IMR-90 (cell line): ENCODE results near the gene BMP3. TPM values are rescaled to one million over a fixed set of nuclear protein-coding genes. Genes with fewer than 3 reads are reported as not detected.

Source experiments
- ATAC-seq: fragments of 200-7000 bp; cut with Tn5 transposase; 2 replicates; pipeline ENCODE4 v1.9.1; 2020; ENCODE audit warnings: low read depth, mild to moderate bottlenecking, moderate library complexity
- BruUV-seq: library from RNA; stranded (reverse); fragments of 400-500 nt; replicated peaks from 2 replicates; lab custom pipeline; 2021; lab: Mats Ljungman, UMichigan
- CTCF ChIA-PET: fragments of 300-600 bp; formaldehyde crosslinking; extraction: SDS; loops from one replicate; lab custom pipeline; 2021; ENCODE audit warnings: antibody characterized with exemption; lab: Yijun Ruan, JAX
- POLR2A ChIA-PET: fragments of 300-600 bp; sonication (Branson Sonifier 250); formaldehyde crosslinking; loops from one replicate; lab custom pipeline; 2022; ENCODE audit warnings: antibody characterized with exemption; ENCODE audit not compliant: unreplicated experiment; lab: Charles Lee
- DNase-seq: peaks from one replicate; pipeline ENCODE4 v3.0.0; 2013
- H2AFZ ChIP-seq: replicated peaks from 2 replicates; pipeline ENCODE3; 2013; ENCODE audit warnings: low read length, mild to moderate bottlenecking; ENCODE audit not compliant: poor library complexity
- H2AK5ac ChIP-seq: 2 replicates; pipeline ENCODE4 v1.6.1; 2013; ENCODE audit warnings: low read depth, low read length, inconsistent platforms
- H2AK9ac ChIP-seq: replicated peaks from 2 replicates; pipeline ENCODE3; 2013; ENCODE audit warnings: mild to moderate bottlenecking, low read depth, low read length, moderate library complexity; ENCODE audit not compliant: poor library complexity
- H2BK120ac ChIP-seq: 2 replicates; pipeline ENCODE4 v1.6.1; 2013; ENCODE audit warnings: low read depth, low read length, inconsistent platforms
- H2BK15ac ChIP-seq: 3 replicates; pipeline ENCODE4 v1.6.1; 2013; ENCODE audit warnings: low read depth, low read length, inconsistent platforms
- H2BK20ac ChIP-seq: 2 replicates; pipeline ENCODE4 v1.6.1; 2013; ENCODE audit warnings: low read depth, mild to moderate bottlenecking, inconsistent platforms, low read length, moderate library complexity
- H2BK5ac ChIP-seq: 2 replicates; pipeline ENCODE4 v1.6.1; 2013; ENCODE audit warnings: mild to moderate bottlenecking, low read depth, low read length, inconsistent platforms; ENCODE audit not compliant: poor library complexity, severe bottlenecking
- H3K14ac ChIP-seq: replicated peaks from 2 replicates; pipeline ENCODE4 v1.6.1; 2013; ENCODE audit warnings: low read depth, low read length, inconsistent platforms
- H3K18ac ChIP-seq: 2 replicates; pipeline ENCODE4 v1.6.1; 2013; ENCODE audit warnings: low read depth, low read length, control low read depth
- H3K23ac ChIP-seq: 2 replicates; pipeline ENCODE4 v1.6.1; 2013; ENCODE audit warnings: low read depth, low read length, inconsistent platforms
- H3K27ac ChIP-seq: 2 replicates; pipeline ENCODE4 v1.5.1; 2013; ENCODE audit warnings: mild to moderate bottlenecking, control low read depth, low read length; ENCODE audit not compliant: insufficient read depth
- H3K27me3 ChIP-seq: 2 replicates; pipeline ENCODE4 v1.6.1; 2013; ENCODE audit warnings: low read length; ENCODE audit not compliant: control insufficient read depth, insufficient read depth
- H3K36me3 ChIP-seq: 2 replicates; pipeline ENCODE4 v1.6.1; 2013; ENCODE audit warnings: low read length, mixed read lengths; ENCODE audit not compliant: control insufficient read depth, insufficient read depth
- H3K4ac ChIP-seq: 2 replicates; pipeline ENCODE4 v1.6.1; 2013; ENCODE audit warnings: low read depth, low read length, inconsistent platforms
- H3K4me1 ChIP-seq: 2 replicates; pipeline ENCODE4 v1.6.1; 2013; ENCODE audit warnings: low read length, mixed read lengths; ENCODE audit not compliant: control insufficient read depth, insufficient read depth
- H3K4me2 ChIP-seq: 2 replicates; pipeline ENCODE4 v1.6.1; 2013; ENCODE audit warnings: low read depth, mild to moderate bottlenecking, control low read depth, low read length, moderate library complexity
- H3K4me3 ChIP-seq: 2 replicates; pipeline ENCODE4 v1.5.1; 2013; ENCODE audit warnings: low read depth, mild to moderate bottlenecking, control low read depth, low read length, moderate library complexity; ENCODE audit not compliant: insufficient read depth
- H3K56ac ChIP-seq: 2 replicates; pipeline ENCODE4 v1.6.1; 2013; ENCODE audit warnings: low read length, inconsistent platforms; ENCODE audit not compliant: insufficient read depth; ENCODE audit errors: extremely low read depth
- H3K79me1 ChIP-seq, 2 experiments: 2 replicates each; pipeline ENCODE4 v1.6.1; 2013; ENCODE audit warnings: low read length in 2 of 2, inconsistent platforms in 1 of 2, low read depth in 1 of 2
- H3K9ac ChIP-seq: 2 replicates; pipeline ENCODE4 v1.6.1; 2013; ENCODE audit warnings: low read depth, low read length, control low read depth
- H3K9me1 ChIP-seq: 2 replicates; pipeline ENCODE4 v1.6.1; 2013; ENCODE audit warnings: low read length, inconsistent platforms; ENCODE audit not compliant: insufficient read depth
- H3K9me3 ChIP-seq: 2 replicates; pipeline ENCODE4 v1.6.1; 2013; ENCODE audit warnings: low read length; ENCODE audit not compliant: control insufficient read depth, insufficient read depth
- H4K20me1 ChIP-seq: 2 replicates; pipeline ENCODE4 v1.6.1; 2013; ENCODE audit warnings: low read length, inconsistent platforms; ENCODE audit not compliant: insufficient read depth
- H4K5ac ChIP-seq: 2 replicates; pipeline ENCODE4 v1.6.1; 2013; ENCODE audit warnings: mild to moderate bottlenecking, low read depth, low read length, control low read depth
- H4K8ac ChIP-seq, 2 experiments: 2 replicates each; pipeline ENCODE4 v1.6.1; 2013; ENCODE audit warnings: low read depth in 2 of 2, low read length in 2 of 2, control low read depth in 1 of 2, inconsistent platforms in 1 of 2
- H4K91ac ChIP-seq: 2 replicates; pipeline ENCODE4 v1.6.1; 2013; ENCODE audit warnings: low read depth, low read length, inconsistent platforms; ENCODE audit not compliant: insufficient read depth
- BHLHE40 ChIP-seq: fragments of 150-350 bp; IDR thresholded peaks from 2 replicates; pipeline ENCODE4 v1.6.1; 2016; ENCODE audit warnings: mild to moderate bottlenecking, low read depth, low read length
- CEBPB ChIP-seq: IDR thresholded peaks from 2 replicates; pipeline ENCODE4 v1.6.1; 2012; ENCODE audit warnings: low read depth, low read length, improper control_type of control experiment
- CHD1 ChIP-seq: IDR thresholded peaks from 2 replicates; pipeline ENCODE4 v1.6.1; 2012; ENCODE audit warnings: low read depth, low read length, improper control_type of control experiment
- FOS ChIP-seq: fragments of 150-350 bp; IDR thresholded peaks from 2 replicates; pipeline ENCODE4 v1.6.1; 2016; ENCODE audit warnings: low read depth, low read length
- MAFK ChIP-seq: IDR thresholded peaks from 2 replicates; pipeline ENCODE4 v1.6.1; 2012; ENCODE audit warnings: low read depth, low read length, improper control_type of control experiment
- MAZ ChIP-seq: IDR thresholded peaks from 2 replicates; pipeline ENCODE4 v1.6.1; 2012; ENCODE audit warnings: low read depth, mild to moderate bottlenecking, low read length, improper control_type of control experiment, moderate library complexity, borderline replicate concordance
- MXI1 ChIP-seq: IDR thresholded peaks from 2 replicates; pipeline ENCODE4 v1.6.1; 2012; ENCODE audit warnings: low read depth, mild to moderate bottlenecking, low read length, moderate library complexity, borderline replicate concordance
- NFE2L2 ChIP-seq: fragments of 150-350 bp; IDR thresholded peaks from 2 replicates; pipeline ENCODE4 v1.6.1; 2016; ENCODE audit warnings: low read depth, mild to moderate bottlenecking, low read length
- POLR2A ChIP-seq: IDR thresholded peaks from 2 replicates; pipeline ENCODE4 v1.6.1; 2012; ENCODE audit warnings: mild to moderate bottlenecking, low read depth, low read length
- RAD21 ChIP-seq: IDR thresholded peaks from 2 replicates; pipeline ENCODE4 v1.6.1; 2012; ENCODE audit warnings: low read length, improper control_type of control experiment
- RCOR1 ChIP-seq: IDR thresholded peaks from 2 replicates; pipeline ENCODE4 v1.6.1; 2012; ENCODE audit warnings: mild to moderate bottlenecking, low read length, improper control_type of control experiment; ENCODE audit not compliant: insufficient replicate concordance
- RFX5 ChIP-seq: IDR thresholded peaks from 2 replicates; pipeline ENCODE4 v1.8.0; 2012; ENCODE audit warnings: low read depth, mild to moderate bottlenecking, low read length, moderate library complexity
- SMC3 ChIP-seq: fragments of 150-350 bp; IDR thresholded peaks from 2 replicates; pipeline ENCODE4 v1.6.1; 2016; ENCODE audit warnings: low read depth, mild to moderate bottlenecking, antibody characterized with exemption, low read length, moderate library complexity
- WGBS, 2 experiments: methylation state at CpG; one replicate each; pipeline versions ENCODE4 v1.1.5 to v1.1.7; 2013; ENCODE audit warnings: missing lambda C conversion rate in 2 of 2; ENCODE audit not compliant: insufficient read length in 1 of 2; ENCODE audit errors: extremely low coverage in 2 of 2; 5-methylcytosine and 5-hydroxymethylcytosine counted together
- dilution Hi-C: fragments of 300-500 bp; cut with HindIII; formaldehyde crosslinking; loops from one replicate; pipeline ENCODE4 v1.14.3; 2018; ENCODE audit warnings: low sequenced_read_pairs; ENCODE audit not compliant: unreplicated experiment
- in situ Hi-C: fragments of 300-500 bp; cut with MboI; formaldehyde crosslinking; loops from 3 replicates; pipeline ENCODE4 v1.14.3; 2019; ENCODE audit warnings: low sequenced_read_pairs, inconsistent platforms, mixed read lengths
- intact Hi-C: fragments of 100-400 bp; cut with micrococcal nuclease; formaldehyde crosslinking; loops from 2 replicates; pipeline ENCODE4 v1.10.0; 2022
- polyA plus RNA-seq, 3 experiments: library from polyadenylated mRNA; depleted of rRNA; stranded (reverse); fragments of >200 nt; gene quantifications; 2 replicates each; pipeline ENCODE4 v1.2.3, GENCODE V29; 2012; ENCODE audit warnings: low replicate concordance in 1 of 3
- total RNA-seq: library from RNA; depleted of rRNA; stranded (reverse); fragments of >200 nt; gene quantifications from 2 replicates; pipeline ENCODE4 v1.2.3, GENCODE V29; 2012
- TF ChIP-seq, protein P1 (sequence below): conservative IDR thresholded peaks from 2 replicates; pipeline ENCODE4 v1.5.1; 2012; ENCODE audit warnings: mild to moderate bottlenecking, low read depth, low read length, improper control_type of control experiment
- TF ChIP-seq, protein P2 (sequence below): fragments of 150-350 bp; IDR thresholded peaks from 2 replicates; pipeline ENCODE4 v1.6.1; 2017; ENCODE audit warnings: mild to moderate bottlenecking, antibody characterized with exemption, low read length, low read depth
- TF ChIP-seq, protein P3 (sequence below): fragments of 150-350 bp; IDR thresholded peaks from 2 replicates; pipeline ENCODE4 v1.6.1; 2016; ENCODE audit warnings: low read depth, mild to moderate bottlenecking, low read length, moderate library complexity, borderline replicate concordance

Gene BMP3
- total and polyA plus RNA-seq, 2 of the 4 experiments (the other 2 are of a cell fraction), result under 0.01 to 0.10 TPM

DNA sequence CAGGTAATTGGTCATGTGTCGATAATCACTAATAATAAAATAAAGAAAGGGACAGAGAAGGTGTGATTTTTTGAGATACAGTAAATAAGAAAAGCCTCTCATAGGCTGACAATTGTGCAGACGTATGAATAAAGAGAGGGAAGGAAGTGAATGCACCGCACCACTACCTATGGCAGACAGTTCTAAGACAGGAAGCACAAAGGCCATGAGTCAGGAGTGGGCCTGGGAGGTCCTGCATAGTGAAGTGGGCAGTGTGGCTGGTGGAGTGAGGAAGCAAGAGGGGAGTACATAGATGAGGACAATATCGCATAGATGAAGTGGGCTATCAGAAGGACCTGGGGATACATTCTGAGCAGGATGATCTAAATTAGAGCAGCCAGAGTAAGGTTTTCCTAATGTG is 75.6 kb downstream of the BMP3 start:
- in situ Hi-C loops, result no loop called here
- WGBS, 2 experiments, result 92% methylated on average over 2 of the region's 4 CpGs; no CpG with 5 or more reads in 1 of the 2 experiments

More for the DNA sequence above, 75.6 kb downstream of the BMP3 start:
- Histone ChIP-seq H3K4ac (no peak overlapping the region), H2BK15ac (no peak overlapping the region), H4K8ac (no peak overlapping the region), H2AK9ac (no peak overlapping the region), H3K36me3 (peaks cover 6% of the 10 kb centered on the region), H3K27me3 (no peaks in the 10 kb centered on the region), H4K20me1 (no peaks in the 10 kb centered on the region), H3K9ac (no peak overlapping the region), H3K4me3 (no peak overlapping the region), H2AK5ac (no peak overlapping the region), H3K4me1 (no peaks in the 10 kb centered on the region), H2AFZ (no peak overlapping the region), H4K5ac (no peak overlapping the region), H2BK20ac (no peak overlapping the region), H3K9me3 (no peaks in the 10 kb centered on the region), H3K79me1 (no peaks in the 10 kb centered on the region), H3K23ac (no peak overlapping the region), H3K9me1 (no peaks in the 10 kb centered on the region), H4K91ac (no peak overlapping the region), H3K18ac (no peak overlapping the region), H3K27ac (no peak overlapping the region), H2BK120ac (no peak overlapping the region), H3K4me2 (no peak overlapping the region), H3K14ac (no peak overlapping the region), H2BK5ac (no peak overlapping the region), H3K56ac (no peak overlapping the region)
- ATAC-seq (no peak), DNase-seq (no peak)
- BruUV-seq, result no TSS peak
- POLR2A ChIA-PET, result no interaction called here
- TF ChIP-seq MAFK, result no peak
- TF ChIP-seq RAD21, result no peak
- TF ChIP-seq, protein P1, sequence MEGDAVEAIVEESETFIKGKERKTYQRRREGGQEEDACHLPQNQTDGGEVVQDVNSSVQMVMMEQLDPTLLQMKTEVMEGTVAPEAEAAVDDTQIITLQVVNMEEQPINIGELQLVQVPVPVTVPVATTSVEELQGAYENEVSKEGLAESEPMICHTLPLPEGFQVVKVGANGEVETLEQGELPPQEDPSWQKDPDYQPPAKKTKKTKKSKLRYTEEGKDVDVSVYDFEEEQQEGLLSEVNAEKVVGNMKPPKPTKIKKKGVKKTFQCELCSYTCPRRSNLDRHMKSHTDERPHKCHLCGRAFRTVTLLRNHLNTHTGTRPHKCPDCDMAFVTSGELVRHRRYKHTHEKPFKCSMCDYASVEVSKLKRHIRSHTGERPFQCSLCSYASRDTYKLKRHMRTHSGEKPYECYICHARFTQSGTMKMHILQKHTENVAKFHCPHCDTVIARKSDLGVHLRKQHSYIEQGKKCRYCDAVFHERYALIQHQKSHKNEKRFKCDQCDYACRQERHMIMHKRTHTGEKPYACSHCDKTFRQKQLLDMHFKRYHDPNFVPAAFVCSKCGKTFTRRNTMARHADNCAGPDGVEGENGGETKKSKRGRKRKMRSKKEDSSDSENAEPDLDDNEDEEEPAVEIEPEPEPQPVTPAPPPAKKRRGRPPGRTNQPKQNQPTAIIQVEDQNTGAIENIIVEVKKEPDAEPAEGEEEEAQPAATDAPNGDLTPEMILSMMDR, result no peak
- TF ChIP-seq, protein P2, sequence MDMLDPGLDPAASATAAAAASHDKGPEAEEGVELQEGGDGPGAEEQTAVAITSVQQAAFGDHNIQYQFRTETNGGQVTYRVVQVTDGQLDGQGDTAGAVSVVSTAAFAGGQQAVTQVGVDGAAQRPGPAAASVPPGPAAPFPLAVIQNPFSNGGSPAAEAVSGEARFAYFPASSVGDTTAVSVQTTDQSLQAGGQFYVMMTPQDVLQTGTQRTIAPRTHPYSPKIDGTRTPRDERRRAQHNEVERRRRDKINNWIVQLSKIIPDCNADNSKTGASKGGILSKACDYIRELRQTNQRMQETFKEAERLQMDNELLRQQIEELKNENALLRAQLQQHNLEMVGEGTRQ, result no peak
- no peak for TF ChIP-seq MAZ
- TF ChIP-seq CEBPB, result no peak
- TF ChIP-seq POLR2A, result no peak
- TF ChIP-seq, protein P3, sequence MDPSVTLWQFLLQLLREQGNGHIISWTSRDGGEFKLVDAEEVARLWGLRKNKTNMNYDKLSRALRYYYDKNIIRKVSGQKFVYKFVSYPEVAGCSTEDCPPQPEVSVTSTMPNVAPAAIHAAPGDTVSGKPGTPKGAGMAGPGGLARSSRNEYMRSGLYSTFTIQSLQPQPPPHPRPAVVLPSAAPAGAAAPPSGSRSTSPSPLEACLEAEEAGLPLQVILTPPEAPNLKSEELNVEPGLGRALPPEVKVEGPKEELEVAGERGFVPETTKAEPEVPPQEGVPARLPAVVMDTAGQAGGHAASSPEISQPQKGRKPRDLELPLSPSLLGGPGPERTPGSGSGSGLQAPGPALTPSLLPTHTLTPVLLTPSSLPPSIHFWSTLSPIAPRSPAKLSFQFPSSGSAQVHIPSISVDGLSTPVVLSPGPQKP, result no peak
- TF ChIP-seq BHLHE40, result no peak
- no peak for TF ChIP-seq CHD1
- TF ChIP-seq MXI1, result no peak
- TF ChIP-seq FOS, result no peak
- TF ChIP-seq RFX5, result no peak
- TF ChIP-seq NFE2L2, result no peak
- TF ChIP-seq RCOR1, result no peak
- no peak for TF ChIP-seq SMC3
- dilution Hi-C loops (no loop called here), intact Hi-C loops (no loop called here)
- CTCF ChIA-PET, result no interaction called here
